Myocyte (in vitro differentiated cells): ENCODE measurements around the gene LILRA5. TPM values are rescaled to one million over a fixed set of nuclear protein-coding genes. Genes with fewer than 3 reads are reported as not detected.
A peak's percentile ranks its signal among the peaks of the same experiment; 100 is the strongest.
"Not testable (repeated sequence)": the region's sequence is repeated elsewhere in the genome, so short reads cannot be mapped to it uniquely, and the experiment has no call there.

ENCODE experiments used
- DNase-seq: peaks from one replicate; pipeline ENCODE4 v3.0.0-alpha.2; 2012; ENCODE audit warnings: low read depth
- total RNA-seq: library from RNA; depleted of rRNA; stranded (reverse); fragments of >200 nt; gene quantifications from 2 replicates; pipeline ENCODE4 v1.2.3, GENCODE V29; 2014

LILRA5 gene
- total RNA-seq, 1 donor from 2014 or later: not detected

DNA sequence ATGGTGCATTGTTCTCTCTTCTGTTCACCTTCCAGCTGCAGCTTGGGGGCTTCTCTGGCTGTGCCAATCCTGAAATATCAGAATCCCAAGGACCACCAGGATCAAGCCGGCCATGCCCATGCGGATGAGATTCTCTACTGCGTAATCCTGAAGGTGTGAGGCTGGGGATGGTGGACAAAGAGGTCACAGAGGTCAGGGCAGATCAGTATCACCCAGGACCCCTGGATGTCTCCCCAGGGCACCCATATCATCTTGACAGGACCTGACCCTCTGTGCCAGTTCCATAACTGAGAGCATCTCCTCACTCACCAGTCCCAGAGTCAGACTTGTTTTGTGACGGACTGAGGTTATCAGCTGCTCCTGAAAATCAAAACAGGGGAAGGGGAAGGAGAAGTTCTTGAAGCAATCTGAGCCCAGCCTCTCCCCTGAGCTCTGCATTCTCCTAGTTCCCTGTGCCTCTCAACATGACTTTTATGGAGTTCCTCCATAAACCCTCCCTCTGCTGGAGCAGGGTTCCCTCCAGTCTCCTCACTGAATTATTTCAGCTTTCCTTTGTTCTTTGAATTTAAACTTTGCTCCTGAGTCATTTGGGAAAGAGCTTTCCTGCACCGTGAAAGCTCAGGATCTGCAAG is 5.5 kb downstream of the LILRA5 start:
- no peak for DNase-seq

DNA sequence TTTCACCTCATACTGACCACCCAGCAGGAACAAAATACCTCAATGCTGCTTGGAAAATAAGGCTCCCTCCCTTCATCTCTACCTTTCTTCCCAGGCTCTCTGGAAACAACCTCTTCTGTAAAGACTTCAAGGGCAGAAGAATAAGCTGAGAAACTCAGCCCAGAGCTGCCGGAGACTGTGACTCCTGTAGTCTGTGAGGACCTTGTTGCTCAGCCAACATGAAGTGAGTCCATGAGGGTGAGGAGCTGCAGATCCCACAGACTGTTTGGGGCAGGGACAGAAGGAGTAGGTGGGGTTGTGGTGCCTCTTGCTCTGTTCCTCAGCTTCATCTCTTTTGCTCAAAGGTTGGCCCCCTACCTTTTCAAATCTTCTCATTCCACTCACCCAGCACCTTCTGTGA is 7.8 kb downstream of the LILRA5 start:
- DNase-seq: no peak

DNA sequence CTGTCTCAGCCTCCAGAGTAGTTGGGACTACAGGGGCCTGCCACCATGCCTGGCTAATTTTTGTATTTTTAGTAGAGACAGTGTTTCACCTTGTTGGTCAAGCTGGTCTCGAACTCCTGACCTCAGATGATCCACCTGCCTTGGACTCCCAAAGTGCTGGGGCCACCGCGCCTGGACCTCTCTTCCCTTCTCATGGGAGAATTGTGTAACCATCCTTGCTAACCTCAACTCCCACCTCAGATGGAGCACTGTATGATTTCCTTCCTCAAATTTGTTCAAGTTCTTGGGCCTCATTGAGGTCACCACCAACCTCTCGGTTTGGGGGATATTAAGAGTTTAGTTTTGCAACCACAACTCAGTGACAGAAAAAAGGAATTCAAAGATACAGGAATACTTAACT is 10.7 kb downstream of the LILRA5 start:
- no peak for DNase-seq

DNA sequence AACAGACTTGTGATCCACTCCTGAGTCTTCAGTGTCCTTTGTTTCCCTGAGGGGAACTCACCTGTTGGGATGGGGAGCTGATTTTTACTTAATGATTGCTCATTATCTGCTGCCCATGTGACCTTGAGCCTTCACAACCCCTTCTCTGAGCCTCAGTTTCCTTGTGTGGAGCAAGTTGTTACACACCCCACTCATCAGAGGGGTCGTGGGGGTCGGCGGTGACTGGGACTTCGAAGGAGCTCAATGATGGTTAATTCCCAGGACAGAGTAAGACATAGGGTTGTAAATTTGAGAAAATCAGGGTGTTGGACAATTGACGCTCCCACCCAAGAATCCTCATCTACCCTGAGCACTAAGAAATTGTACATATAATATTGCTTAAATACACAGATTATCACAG is 13.5 kb downstream of the LILRA5 start:
- no peak for DNase-seq

DNA sequence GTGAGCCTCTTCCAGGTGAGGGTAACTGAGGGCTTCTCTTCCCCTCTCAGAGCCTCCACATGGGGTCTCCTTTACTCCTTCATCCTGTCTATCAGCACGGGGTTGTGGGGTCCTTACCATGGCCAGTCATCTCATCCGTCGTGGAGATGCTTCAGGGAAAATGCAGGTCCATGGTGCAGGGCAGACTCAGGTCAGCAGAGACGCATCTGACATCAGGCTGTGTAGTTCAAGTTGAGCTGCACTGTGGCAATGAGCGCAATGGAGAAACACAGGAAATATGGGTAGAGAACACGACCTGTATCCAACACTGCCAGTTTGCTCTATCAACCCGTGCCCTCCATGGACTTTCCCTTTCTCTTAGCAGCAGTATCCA is 13.9 kb downstream of the LILRA5 start:
- DNase-seq: no peak

DNA sequence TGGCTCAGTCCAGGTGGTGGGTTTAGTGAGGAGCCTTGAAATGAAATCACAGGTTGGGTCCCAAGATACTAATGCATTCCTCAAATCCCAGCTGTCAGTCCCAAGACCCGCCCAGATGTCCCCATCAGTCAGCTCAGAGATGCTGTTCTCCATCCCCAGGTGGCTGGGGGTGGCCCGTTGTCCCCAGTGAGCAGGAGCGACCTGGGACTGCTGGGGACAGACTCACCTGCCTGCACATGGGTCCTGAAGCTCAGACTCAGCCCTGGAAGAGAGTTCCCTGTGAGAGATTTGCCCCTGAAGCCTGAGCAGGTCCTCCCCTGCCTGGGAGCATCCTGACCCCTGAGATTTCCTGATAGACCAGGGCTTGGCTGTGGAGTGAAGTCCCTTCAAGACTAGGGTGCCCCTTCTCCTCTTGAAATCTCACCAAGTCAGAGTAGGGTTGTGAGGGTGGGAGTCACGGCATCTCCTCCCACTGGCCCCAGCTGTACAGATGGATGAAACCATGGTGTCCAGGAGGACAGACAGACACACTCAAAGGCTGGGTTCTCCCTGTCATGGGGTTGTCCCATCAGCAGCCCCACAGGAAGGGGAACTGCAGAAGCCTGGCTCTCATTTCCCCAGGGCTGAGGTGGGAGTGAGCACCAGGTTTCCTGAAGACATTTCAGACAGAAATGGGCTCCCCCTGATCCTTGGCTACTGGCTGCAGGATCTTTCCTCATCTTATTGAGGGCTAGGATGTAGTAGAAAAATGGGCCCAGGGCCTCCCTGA is 14.4 kb downstream of the LILRA5 start:
- DNase-seq: no peak

DNA sequence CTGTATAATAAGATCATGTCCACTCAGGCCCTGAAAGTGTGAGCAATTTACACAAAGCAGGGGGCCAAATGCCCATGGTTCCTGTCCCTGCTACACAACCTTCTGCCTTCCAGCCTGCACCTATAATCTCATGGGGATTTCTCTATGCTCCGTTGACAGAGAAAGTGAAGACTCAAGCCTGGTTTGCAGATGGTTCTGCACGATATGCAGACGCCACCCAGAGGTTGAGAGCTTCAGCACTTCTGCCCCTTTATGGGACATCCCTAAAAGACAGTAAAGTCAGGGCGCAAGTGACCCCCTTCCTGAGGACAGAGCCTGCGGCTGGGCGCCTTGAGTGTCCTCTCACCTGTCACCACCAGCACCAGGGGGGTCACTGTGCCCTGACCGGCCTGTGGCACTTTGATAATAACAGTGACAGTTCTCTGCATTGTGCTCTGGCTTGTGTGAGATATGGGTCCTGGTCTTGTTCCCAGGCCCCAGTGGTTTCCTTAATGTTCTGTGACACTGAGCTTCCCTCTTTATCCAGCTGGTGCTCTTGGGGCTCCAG is 15.1 kb downstream of the LILRA5 start:
- no peak for DNase-seq

DNA sequence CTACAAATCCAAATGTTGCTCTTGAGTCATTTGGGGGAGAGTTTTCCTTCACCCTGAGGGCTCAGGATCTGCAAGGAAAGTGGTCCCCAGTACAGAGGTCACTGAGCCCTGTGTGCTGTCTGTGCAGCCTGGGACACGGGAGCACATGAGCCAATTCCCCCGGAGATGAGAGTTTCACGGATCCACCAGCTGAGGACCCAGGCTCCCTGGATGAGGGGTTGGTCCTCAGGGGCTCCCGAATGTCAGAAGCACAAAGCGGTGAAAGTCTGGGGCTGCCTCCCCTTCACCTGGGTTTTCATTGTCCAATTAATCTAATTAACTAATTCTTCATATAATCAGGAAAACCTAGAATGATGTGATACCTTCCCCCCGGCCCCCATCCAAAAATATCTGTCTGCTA is 18.4 kb downstream of the LILRA5 start:
- DNase-seq: no peak

DNA sequence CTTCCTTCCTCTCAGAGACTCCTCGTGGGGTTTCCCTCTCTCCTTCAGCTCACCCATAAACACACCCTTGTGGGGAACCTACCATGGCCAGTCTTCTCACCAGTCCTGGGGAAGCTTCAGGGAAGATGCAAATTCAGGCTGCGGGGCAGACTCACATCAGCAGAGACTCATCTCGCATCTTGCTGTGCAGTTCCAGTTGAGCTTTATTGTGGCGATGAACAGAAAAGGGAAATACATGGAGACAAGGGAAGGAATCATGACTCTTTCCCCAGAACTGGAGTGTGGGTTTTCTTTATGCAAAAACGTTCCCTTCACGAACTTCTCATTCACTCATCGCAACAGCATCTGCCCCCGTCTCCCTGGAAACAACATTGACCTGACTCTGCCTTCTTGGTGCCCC is 23.8 kb downstream of the LILRA5 start:
- not testable (repeated sequence) for DNase-seq

DNA sequence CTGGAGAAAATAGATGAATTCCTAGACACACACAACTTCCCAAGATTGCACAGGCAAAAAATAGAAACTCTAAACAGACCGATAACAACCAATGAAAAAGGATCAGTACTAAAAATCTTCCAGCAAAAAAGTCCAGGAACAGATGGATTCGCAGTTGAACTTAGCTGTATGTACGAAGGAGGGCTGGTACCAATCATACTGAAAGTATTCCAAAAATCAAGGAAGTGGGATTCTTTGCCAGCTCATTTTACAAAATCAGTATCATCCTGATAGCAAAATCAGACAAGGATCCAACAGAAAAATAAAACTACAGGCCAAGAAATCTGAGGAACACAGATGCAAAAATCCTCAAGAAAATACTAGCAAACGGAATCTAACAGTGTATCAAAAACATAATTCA is 25.5 kb downstream of the LILRA5 start:
- peak; percentile 13 for DNase-seq

DNA sequence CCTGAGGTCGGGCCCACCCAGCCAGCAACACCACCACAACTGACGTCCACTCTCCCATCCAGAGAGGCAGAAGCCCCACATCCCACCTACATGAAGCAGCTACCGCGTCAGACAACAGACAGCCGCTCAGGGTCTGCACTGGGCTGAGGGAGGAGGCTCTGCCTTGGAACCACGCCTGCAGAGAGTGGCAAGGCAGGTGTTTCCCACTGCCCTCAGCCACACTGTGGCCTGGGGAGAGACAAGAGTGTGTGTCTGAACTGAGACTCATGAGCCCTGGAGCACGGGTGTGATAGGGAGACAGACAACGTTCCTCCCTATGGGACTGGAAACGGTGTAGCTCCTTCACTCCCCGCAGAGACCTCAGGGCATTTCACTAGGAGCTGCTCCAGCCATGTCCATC is 26.7 kb downstream of the LILRA5 start:
- not testable (repeated sequence) for DNase-seq

DNA sequence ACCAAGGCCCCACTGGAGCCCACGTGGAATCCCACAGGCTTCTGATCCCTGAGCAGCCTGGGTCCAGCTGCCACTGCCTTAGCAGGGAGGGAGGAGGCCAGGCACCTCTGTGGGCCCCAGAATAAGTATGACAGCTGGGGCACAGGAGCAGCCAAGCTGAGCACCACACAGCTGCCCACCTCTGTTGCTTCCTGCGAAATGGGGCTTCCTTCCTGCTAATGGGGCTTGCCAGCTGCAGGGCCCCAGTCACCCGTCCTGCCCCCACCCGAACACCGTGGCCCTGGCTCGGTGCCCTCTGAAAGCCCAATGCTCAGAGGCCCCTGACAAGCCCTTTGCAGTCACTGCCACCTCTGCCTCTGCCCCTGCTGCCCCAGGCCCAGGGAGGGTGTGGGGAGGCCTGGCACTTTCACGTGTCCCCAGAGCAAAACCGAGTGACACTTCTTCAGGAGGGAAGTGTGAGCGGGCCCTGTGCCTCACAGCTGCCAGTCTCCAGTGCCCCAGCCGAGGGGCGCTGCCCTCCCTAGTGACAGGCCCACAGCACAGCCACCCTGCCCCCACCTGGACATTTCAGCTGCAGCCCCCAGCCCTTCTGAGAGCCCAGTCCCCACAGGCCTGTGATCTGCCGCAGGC is 27.4 kb downstream of the LILRA5 start:
- not testable (repeated sequence) for DNase-seq

DNA sequence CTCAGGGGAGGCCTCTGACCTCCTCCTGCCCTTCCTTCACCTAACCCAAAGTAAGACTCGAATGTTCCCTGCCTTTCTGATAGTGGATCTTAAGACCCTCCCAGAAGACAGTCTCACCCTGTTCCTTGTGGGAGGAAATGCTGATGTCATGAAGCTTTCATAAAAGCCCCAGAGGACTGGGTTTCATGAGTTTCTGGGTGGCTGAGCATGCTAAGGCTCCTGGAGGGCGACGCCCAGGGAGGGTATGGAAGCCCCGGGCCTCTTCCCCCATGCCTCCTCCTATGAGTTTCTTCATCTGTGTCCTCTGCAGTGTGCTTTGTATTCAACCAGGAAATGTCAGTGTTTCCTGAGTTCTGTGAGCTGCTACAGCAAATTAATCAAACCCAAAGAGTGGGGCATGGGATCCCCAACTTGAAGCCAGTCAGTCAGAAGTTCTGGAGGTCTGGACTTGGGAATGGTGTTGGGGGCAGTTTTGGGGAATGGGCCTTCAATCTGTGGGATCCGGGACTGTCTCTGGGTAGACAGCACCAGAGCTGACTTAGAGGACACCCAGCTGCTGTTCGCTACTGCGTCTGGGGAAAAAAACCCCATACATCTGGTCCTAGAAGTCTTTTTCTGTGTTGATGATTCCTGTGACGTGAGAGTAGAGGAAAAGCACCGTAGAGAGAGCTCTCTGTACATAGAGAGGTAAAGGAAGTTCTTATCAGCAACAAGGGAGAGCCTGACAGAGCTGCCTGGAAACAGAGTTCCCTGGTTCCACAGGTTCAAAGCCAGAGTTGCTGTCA is 30.1 kb downstream of the LILRA5 start:
- no peak for DNase-seq

DNA sequence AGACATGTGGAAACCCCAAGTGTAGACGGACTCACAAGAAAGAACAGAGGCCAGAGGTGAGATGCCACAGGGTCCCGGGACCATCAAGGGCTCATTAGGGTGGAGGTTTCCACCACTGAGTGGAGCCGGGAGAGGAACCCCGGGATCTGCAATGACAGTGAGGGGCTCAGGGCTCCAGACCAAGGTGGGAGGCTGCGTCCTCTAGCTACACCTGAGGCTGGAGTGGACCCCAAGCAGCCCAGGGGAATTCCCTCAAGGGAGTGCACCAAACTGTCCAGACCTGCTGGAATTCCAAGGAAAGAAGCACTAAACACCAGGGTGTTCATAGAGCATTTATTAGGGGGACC is 31.3 kb downstream of the LILRA5 start:
- not testable (repeated sequence) for DNase-seq

DNA sequence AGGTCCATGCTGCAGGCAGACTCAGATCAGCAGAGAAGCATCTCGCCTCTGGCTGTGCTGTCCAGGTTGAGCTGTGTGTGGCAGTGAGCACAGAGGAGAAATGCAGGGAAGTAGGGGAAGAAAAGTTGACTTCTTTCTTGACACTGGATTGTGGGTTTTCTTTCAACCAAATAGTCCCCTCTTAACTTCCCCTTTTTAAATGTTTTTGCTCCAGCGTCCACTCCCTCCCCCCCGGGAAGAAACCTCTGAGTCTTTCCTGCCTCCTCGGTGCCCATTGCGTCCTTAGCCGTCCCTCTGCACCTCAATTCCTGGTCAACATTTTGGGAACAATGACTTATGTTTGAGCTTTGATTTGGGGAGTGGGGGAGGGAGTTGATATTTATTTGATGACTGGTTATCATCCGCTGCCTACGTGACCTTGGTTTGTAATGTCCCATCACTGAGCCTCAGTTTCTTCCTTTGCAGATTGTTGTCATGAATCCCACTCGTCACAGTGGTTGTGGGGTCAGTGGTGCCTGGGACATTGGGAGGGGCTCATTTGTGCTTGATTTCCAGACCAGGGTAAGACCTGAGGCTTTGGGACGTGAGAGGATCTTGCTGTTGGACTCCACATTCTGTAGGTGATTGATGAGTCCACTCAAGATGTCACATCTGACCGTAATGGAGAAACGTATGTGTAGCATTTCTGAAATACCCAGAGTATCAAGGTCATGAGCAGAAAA is 31.8 kb downstream of the LILRA5 start, which contains the start of gene LILRB2:
TSS of gene LILRB2 (minus strand) at position 104 of the 722 bp plus-strand sequence. CDS start 614 bp downstream, outside the sequence.
- DNase-seq: no peak

DNA sequence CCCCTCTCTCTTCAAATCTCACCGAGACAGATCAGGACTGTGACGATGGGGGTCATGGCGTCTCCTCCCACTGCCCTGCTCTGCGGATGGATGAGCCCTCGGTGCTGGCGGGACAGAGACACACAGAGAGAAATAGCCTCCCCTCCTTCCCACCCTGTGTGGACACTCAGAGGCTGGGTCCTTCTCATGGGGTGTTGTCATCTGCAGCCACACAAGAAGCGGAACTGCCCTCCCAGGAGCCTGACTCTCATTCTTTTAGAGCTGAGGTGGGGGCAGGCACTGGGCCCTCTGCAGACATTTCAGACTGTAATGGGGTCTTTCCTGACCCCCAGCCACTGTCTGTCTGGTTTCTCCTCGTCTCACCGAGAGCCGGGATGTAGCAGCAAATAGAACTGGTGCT is 32.5 kb downstream of the LILRA5 start:
- DNase-seq: not testable (repeated sequence)

DNA sequence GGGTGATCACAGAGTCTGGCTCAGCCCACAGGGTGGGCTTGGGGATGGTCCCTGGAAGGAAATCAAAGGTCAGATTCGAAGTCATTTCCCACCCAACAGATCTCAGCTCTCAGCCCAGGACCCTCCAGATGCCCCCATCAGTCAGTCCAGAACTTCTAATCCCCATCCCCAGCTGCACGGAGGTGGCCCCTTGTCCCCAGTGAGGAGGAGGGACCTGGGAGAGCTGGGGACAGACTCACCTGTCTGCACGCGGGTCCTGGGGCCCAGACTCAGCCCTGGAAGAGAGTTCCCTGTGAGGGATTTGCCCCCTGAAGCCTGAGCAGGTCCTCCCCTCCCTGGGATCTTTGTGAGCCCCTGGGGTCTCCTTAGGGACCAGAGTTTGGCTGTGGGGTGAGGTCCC is 32.9 kb downstream of the LILRA5 start:
- DNase-seq: not testable (repeated sequence)

DNA sequence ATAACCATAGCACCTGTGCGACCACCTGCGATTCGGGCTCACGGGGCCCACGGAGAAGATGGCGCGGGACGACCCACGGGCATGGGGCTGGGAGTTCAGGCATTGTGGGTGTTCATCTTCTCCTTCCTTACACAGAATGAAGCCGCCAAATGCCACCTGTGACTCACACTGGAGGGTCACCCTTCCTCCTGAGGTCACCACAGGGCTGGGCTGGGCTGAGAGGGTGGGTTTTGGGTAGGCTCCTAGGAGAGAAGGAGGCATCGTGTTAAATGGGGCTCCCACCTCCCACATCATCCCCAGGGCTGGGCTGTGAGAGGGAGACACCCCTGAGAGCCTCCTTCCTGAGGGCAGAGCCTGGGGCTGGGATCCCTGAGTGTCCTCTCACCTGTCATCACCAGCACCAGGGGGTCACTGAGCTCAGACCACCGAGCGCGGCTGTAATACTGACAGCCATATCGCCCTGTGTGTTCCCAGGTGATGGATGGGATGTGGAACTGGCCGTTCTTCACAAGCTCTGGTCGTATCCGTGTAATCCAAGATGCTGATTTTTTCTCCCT is 33.5 kb downstream of the LILRA5 start:
- no peak for DNase-seq

DNA sequence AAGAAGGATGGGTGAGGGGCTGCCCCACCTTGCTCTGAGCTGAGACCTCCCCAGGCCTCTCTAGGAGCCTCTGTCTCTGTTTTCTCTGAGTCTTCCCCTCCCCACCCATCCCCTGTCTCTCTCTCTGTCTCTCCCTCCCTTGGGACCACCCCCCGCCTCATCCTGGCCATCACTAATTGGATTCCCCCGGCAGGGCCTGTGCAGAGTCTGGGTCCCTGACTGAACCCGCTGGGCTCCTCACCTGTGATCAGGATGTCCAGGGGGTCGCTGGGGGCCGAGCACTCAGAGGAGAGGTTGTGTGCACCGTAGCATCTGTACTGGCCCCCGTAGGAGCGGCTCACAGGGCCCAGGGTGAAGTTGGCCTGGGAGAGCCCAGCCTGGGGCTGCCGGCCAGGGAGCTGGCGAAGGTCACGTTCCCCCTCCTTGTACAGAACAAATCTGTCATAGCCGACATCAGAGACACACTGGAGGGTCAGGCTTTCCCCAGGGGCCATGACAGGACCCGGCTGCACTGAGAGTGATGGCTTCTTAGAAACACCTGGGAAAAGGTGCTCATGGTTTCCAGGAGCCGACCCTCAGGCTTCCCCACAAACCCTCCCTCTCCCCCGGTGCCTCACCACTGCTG is 34.3 kb downstream of the LILRA5 start:
- not testable (repeated sequence) for DNase-seq

DNA sequence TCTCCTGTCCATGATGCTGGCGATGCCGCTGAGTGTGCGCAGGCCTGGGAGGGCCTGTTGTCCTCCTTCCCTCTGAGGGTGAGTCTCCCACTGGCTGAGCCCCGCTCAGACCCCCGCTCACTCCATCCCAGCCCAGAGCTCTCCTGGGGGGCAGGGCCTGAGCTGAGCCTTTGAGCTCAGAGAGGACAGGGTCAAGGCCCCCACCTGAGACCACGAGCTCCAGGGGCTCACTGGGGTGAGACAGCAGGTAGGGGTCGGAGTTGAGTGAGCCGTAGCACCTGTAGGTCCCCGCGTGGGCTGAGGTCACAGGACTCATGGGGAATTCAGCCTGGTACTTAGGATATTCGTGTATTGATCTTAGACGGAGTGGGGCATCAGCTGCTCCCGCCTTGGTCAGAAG is 34.9 kb downstream of the LILRA5 start:
- DNase-seq: not testable (repeated sequence)
